ENCODE results near the gene VKORC1.

DNA sequence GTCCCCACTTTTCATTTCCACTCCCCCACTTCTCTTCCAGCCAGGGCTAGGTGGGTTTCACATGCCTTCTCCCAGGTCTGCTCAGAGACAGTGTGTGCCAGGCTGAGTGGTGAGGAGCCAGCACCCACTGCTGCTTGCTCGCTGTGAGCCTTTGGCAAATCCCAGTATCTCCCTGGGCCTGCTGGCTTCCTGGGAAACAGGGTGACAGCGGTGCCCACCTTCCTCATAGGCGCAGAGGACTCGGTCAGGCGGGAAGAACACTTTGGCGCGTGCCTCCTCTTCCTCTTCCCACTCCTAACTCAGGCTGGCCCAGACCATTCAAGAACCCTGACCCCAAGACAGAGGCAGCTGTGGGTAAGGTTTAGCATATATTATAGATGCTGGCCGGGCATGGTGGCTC is 5.4 kb downstream of the VKORC1 start:
- no peak for TF ChIP-seq POLR2A (IDR thresholded peaks at IDR 0.05; ENCODE audit: control extremely low read depth in 1 of 2, low read depth in 2 of 2, low read length in 2 of 2)
- no peak for TF ChIP-seq JUND (IDR thresholded peaks at IDR 0.05; ENCODE audit: low read length)
- no peak for TF ChIP-seq POLR2AphosphoS5 (IDR thresholded peaks at IDR 0.05; ENCODE audit: low read depth, low read length)
- TF ChIP-seq JUN (IDR thresholded peaks at IDR 0.05; ENCODE audit: low read depth, low read length): no peak
- no peak for TF ChIP-seq CHD1 (IDR thresholded peaks at IDR 0.05; ENCODE audit: low read depth, low read length)
- TF ChIP-seq EP300 (IDR thresholded peaks at IDR 0.05; ENCODE audit: borderline replicate concordance in 1 of 2, low read depth in 2 of 2, low read length in 2 of 2): no peak
- no peak for TF ChIP-seq RAD21 (IDR thresholded peaks at IDR 0.05 in 1 of 2, conservative IDR thresholded peaks at IDR 0.05 in 1 of 2; ENCODE audit: low read depth in 2 of 2, low read length in 2 of 2)
- TF ChIP-seq TCF12 (IDR thresholded peaks at IDR 0.05; ENCODE audit: low read depth, low read length): no peak
- TF ChIP-seq, protein P1, sequence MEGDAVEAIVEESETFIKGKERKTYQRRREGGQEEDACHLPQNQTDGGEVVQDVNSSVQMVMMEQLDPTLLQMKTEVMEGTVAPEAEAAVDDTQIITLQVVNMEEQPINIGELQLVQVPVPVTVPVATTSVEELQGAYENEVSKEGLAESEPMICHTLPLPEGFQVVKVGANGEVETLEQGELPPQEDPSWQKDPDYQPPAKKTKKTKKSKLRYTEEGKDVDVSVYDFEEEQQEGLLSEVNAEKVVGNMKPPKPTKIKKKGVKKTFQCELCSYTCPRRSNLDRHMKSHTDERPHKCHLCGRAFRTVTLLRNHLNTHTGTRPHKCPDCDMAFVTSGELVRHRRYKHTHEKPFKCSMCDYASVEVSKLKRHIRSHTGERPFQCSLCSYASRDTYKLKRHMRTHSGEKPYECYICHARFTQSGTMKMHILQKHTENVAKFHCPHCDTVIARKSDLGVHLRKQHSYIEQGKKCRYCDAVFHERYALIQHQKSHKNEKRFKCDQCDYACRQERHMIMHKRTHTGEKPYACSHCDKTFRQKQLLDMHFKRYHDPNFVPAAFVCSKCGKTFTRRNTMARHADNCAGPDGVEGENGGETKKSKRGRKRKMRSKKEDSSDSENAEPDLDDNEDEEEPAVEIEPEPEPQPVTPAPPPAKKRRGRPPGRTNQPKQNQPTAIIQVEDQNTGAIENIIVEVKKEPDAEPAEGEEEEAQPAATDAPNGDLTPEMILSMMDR (IDR thresholded peaks at IDR 0.05; ENCODE audit: control extremely low read depth in 1 of 3, insufficient read depth in 1 of 3, low read depth in 1 of 3, low read length in 3 of 3): no peak
- TF ChIP-seq TAF1 (IDR thresholded peaks at IDR 0.05; ENCODE audit: low read depth, low read length): no peak
- TF ChIP-seq MAFK (IDR thresholded peaks at IDR 0.05; ENCODE audit: low read depth, low read length): no peak
- TF ChIP-seq, protein P2, sequence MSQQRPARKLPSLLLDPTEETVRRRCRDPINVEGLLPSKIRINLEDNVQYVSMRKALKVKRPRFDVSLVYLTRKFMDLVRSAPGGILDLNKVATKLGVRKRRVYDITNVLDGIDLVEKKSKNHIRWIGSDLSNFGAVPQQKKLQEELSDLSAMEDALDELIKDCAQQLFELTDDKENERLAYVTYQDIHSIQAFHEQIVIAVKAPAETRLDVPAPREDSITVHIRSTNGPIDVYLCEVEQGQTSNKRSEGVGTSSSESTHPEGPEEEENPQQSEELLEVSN (IDR thresholded peaks at IDR 0.05): no peak
